Activated T-cell treated with anti-CD3 and anti-CD28 coated beads for 1 hour (primary cell): Measurements from ENCODE around the gene GP9.
"Not testable (repeated sequence)": the region's sequence is repeated elsewhere in the genome, so short reads cannot be mapped to it uniquely, and the experiment has no call there.

Source experiments
- DNase-seq: peaks from one replicate; pipeline ENCODE4 v3.0.0-alpha.2; 2020; ENCODE audit warnings: low read depth

Gene GP9

DNA sequence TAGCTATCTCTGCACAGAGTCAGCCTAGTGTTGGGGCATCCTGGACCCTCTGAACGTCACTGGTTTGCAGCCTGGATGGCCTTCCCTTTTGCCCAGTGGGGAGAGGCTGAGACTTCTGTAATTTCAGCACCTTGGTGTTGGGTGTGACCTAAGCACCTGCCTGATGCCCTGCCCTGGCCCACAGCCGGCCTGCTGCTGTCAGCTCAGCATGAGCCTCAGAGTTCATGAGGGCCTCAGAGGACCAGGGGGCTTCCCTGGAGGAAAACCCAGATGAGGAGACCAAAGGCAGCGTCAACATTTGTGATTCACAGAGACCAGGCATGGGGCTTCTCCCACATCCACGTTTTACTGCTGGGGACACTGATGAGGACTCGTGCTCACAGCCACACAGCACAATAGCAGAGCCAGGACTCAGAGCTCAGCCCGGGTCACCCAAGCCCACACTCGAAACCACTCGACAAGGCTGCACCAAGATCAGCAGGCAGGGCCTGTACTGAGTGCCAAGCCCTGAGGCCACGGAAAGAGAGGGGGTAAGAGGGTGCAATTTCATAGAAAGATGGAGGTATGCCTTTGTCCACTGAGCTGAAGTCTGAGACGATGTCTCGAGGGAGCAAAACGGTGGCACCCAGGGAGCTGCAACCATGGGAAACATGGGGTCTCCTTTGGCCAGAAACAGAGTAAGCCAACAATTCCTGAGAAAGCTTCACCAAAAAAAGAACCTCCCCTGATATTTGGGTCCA lies 9.9 kb upstream of the GP9 start:
- DNase-seq, result no peak

DNA sequence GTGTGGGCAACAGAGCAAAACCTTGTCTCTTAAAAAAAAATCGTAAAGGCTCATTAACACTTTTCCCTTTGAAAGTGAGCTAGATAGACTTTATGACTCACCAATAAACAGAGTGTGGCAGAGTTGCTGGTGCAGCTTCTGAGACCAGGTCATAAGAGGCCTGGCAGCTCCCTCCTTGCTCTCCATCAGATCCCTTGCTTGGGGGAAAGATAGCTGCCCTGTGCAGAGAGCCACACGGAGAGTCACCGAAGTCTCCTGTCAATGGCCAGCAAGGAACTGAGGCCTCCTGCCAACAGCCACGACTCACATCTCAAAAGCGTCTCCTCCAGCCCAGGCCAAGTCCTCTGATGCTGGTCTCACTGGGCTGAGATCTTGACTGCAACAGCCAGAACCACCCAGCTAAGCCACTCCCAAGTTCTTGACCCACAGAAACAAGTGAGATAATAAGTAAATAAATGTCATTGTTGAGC lies 8.7 kb upstream of the GP9 start:
- no peak for DNase-seq

DNA sequence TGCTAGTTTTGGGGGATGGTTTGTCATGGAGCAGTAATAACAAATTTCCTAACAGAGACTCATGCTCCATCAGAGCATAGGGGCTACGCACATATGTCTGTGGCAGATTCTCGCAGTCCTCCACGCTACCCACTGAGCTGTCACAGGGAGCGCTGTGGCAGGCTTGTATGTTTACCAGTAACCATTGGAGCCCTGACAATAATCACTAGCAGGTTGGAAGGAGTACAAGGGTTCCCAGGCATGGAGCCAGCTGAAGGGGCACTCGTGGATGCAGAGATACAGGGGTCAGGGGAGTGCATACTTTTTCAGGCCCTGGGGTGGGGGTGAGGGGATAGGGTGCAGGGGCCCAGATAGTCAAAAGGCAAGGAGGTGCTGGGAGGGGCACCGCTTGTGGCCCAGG lies 7.9 kb upstream of the GP9 start:
- DNase-seq, result no peak

DNA sequence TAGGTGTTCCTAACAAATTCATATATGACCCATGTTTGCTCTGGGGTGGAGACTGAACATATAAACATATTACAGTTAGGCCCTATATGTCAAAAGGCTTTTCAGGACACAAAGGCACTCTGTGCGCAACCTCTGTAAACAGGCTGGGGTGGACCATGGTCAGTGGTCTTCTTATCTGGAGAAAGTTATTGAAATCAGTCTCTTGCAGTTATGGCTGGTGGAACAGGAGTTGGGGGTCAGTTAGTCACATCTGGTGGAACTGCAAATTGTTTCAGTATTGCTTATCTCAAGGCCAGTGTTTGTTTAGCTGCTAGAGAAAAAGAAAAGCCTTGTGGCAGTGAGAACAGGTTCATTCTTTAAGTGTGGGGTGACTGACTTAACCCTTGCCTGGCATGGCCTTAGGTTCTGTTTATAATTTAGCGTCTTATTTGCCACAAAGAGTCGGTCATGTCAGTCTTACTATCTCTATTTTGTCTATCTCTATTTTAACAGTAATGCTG lies 5.9 kb upstream of the GP9 start:
- DNase-seq, result no peak

DNA sequence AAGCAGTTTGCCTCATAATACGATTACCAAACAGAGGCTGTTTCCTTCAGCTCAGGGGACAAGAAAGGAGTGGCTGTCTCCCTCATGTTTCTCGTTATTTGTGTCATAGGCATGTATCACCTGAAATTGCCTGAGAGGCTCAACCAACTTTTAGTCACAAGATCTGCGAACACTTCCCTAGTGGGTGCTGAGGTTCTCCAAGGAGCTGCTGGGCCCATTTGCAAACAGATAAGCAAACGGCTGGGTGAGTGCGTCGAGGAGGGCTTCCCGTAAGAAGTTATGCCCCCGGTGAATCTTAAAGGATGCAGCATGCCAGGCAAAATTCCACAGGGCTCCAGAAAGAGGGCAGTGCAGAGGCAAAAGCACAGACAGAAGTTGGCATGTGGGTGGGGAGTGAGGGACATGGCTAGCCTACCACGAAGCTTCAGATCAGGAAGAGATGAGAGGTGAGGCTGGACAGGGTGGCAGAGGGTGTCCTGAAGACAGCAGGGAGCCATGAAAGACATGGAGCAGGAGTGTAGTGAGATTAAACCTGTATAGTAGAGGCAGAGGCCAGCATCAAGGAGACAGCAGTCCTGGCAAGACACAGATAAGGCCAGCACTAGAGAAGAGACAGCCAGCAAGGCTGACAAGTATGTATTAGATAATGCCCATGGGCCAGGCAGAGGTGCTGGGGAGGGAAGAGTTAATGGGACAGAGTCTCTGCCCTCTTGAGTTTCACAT lies 4.0 kb upstream of the GP9 start:
- no peak for DNase-seq

DNA sequence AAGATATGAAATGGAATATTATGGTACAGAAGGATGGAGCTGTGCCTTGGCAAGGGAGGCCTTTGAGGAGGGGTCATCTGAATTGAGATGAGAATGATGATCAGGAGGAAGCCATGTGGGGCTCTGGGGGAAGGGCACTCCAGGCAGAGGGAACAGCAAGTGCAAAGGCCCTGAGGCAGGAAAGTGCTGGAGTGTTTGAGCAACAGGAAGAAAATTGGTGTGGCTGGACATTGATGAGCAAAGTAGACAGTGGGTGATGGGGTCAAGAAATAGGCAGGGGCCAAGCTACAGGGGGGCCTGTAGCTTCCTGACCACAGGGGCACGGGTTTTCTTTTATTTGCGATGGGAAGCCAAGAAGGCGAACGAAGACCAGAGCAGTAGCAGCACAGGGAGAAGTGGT lies 3.3 kb upstream of the GP9 start:
- no peak for DNase-seq

DNA sequence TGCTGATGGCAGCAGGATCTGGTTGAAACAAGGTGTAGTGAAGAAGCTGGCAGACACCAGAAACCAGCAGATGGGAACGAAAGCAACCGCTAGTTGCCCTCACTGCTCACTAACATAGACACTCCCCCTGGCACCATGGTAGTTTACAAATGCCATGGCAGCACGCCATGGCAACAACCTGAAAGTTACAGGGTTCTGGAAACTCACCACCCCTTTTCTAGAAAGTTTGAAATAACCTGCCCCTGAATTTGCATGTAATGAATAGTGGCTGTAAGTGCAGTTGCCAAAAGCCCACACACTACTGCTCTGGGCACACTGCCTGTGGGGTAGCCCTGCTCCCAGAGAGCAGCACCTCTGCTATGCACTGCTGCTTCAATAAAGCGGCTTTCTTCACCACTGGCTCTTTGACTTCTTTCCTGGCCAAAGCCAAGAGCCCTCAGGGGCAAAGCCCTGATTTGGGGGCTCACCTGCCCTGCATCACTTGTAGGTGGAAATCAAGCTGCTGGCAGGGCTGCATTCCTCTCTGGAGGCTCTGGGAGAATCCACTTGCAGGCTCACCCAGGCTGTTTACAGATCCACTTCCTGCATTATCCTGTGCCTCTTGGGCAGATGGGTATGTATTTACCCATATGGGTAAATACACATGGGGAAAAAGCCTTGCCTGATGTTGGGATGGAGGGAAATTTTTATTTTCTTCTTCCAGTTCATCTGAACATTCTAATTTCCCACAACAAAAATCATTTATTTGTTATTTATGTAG lies 2.0 kb upstream of the GP9 start:
- no peak for DNase-seq

DNA sequence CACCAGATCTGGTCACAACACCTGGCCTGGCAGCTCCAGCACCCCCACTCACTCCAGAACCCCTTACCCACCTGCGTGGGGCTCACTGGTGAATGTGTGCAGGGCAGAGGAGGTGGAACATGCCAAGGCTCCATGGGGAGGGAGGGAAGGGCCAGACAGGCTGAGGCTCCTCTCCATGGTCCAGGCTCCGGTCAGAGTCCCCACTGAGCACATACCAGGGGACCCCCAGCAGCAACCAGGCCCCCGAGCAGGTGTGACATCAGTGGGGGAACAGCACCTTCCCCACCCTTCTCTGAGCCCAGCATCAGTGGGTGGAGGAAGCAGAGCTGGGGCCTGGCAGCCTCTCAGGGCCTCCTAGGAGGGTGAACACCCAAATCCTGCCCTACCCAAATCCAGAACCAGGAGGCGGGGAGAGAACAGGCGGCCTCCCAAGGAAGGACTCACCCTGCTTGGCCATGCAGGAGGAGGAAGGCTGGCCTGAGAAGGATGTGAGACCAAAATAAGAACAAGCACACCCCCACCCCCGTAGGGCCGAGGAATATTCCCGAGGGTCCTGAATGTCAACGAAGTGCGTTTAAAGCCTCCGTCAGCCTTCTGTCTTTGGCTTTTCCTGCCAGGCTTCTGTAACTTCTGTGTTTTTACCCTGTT lies 1.1 kb upstream of the GP9 start:
- DNase-seq, result no peak

DNA sequence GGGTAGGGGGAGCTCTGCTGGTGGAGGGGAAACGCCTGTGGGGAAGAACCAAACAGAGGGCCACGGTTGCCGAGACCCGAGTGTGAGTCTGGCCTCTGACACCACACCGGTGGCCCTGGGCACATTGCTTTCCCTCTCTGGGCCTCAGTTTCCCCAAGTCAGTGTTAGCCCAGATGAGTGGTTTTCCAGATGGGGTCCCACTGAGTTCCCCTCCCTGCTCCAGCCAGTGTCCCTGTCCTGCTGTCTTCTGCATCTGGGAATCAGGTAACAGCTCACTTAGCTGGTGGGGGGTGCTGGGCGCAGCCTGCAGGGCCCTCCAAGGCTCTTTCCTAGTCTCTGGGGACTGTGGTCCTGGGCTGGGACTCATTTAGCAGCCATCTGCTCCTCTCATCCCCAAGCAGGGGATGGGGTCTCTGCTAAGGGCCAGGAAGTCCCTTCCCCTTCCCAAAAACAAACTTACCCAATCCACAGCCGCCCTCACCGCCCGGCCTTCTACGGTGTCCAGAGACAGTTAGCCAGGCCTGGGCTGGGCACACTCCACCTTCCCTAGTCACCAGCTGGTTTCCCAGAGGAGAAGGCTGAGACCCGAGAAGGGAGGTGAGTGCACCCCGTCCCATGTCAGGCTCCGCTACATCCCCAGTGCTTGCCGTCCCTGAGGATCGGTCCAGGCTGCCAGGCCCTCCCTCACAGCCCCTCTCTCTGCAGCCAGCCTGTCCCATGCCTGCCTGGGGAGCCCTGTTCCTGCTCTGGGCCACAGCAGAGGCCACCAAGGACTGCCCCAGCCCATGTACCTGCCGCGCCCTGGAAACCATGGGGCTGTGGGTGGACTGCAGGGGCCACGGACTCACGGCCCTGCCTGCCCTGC lies 676 bp downstream of the GP9 start:
- DNase-seq, result no peak

DNA sequence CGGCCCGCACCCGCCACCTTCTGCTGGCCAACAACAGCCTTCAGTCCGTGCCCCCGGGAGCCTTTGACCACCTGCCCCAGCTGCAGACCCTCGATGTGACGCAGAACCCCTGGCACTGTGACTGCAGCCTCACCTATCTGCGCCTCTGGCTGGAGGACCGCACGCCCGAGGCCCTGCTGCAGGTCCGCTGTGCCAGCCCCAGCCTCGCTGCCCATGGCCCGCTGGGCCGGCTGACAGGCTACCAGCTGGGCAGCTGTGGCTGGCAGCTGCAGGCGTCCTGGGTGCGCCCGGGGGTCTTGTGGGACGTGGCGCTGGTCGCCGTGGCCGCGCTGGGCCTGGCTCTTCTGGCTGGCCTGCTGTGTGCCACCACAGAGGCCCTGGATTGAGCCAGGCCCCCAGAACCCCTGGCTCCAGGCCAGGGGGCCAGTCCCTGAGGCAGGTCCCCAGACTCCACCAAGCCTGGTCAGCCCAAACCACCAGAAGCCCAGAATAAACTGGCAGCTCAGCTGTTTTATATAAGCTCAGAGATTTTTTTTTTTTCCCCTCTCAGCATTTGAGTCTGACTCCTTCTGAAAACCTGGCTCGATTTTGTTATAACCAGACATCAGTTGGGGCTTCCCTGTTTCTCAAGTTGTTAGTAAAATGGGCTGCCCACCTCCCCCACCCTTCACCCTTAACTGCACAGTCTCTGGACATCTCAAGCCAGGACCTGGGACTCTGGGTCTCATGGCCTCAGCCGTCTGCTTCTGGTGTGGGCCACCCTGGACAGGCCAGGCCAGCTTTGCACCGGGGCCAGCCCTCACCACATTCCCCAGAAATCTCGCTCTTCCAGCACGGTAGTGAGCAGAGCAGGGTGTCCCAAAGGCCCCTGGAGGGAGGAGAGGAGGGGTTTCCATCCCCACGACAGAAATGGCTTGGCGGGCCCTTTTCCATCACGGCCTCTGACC lies 1.6 kb downstream of the GP9 start:
- no peak for DNase-seq

DNA sequence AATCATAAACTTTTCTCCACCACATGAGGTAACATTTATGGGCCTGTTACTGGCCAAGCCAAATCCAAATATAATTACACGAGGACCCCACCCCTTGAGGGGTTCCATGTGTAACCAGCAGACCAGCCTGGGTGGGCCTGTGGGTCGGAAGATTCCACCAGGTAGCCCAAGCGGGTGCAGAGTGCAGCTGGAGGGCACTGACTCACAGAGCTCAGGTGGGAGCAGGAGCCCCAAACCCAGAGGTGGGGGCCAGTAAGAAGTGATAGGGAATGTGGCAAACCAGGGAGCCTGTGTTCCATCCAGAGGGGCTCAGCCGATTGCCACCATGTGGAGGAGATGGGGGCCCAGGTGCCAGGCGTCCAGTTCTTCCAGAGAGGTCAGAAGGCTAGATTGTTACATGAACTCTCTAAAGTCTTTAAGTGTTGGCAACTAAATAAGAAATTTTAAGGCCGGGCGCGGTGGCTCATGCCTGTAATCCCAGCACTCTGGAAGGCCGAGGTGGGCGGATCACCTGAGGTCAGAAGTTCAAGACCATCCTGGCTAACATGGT lies 2.6 kb downstream of the GP9 start:
- no peak for DNase-seq

DNA sequence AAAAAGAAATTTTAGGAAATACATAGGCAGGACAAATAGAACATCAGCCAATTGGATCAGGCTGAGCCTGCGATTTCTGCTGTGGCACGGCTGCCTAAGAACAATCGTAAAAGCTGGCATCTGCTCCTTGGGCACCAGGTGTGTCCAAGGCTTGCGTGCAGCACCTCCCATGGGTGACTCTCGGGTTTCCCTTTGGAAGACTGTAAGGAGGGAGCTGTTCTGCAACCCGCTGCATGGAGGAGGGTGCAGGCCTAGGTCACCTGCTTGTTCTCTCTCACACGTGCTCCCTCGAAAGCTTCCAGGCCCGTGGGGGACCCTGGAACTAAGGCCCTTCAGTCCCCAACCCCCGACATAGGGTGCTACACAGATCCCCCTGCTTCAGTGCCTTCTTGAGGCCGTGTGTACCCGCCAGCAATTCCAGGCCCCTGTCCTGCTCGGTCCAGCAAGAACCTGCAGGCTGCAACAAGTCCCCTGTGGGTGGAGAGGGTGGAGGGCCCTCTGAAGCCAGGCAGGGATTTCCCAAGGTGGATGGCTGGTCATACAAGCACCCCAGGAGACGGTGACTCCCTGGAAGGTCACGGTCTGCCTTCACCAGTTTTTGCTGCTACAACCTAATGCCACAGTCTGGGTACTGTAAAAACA lies 3.4 kb downstream of the GP9 start:
- DNase-seq, result no peak

DNA sequence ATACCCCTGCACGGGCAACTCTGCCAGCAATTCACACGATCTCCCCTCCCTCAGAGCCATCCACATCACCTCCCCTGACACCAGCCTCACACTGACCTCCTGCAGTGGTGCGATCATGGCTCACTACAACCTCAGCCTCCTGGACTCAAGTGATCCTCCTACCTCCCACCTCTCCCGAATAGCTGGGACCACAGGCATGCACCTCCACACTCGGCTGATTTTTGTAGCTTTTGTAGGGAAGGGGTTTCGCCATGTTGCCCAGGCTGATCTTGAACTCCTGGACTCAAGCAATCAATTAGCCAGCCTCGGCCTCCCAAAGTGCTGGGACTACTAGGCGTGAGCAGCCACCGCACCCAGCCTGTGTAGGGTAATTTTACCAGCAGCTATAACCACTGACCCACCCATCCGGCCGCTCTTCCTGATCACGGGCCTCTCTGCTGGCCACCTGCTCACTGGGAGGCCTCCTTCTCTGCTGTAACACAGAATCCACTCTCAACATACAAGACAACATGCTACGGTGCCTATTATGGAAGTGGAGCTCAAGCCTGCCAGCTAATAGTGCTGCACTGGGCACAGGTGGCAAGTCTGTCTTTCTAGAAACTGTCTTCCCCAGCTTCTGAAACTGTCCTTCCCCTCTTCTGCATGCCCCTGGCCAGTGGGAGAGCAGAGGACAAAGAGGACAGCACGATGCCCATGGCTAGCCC lies 4.6 kb downstream of the GP9 start:
- no peak for DNase-seq

DNA sequence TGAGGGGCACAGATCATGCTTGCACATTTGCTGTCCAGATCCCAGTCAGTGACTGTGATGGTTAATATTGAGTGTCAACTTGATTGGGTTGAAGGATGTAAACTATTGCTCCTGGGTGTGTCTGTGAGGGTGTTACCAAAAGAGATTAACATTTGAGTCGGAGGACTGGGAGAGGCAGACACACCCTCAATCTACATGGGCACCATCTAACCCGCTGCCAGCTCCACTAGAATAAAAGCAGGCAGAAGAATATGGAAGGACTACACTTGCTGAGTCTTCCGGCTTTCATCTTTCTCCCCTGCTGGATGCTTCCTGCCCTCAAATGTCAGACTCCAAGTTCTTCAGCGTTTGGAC lies 5.1 kb downstream of the GP9 start:
- no peak for DNase-seq

DNA sequence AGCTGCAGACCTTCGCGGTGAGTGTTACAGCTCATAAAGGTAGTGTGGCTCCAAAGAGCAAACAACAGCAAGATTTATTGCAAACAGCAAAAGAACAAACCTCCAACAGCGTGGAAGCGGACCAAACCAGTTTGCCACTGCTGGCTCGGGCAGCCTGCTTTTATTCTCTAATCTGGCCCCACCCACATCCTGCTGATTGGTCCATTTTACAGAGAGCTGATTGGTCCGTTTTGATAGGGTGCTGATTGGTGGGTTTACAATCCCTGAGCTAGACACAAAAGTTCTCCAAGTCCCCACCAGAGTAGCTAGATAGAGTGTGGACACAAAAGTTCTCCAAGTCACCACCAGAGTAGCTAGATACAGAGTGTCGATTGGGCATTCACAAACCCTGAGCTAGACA lies 7.1 kb downstream of the GP9 start:
- DNase-seq, result not testable (repeated sequence)

DNA sequence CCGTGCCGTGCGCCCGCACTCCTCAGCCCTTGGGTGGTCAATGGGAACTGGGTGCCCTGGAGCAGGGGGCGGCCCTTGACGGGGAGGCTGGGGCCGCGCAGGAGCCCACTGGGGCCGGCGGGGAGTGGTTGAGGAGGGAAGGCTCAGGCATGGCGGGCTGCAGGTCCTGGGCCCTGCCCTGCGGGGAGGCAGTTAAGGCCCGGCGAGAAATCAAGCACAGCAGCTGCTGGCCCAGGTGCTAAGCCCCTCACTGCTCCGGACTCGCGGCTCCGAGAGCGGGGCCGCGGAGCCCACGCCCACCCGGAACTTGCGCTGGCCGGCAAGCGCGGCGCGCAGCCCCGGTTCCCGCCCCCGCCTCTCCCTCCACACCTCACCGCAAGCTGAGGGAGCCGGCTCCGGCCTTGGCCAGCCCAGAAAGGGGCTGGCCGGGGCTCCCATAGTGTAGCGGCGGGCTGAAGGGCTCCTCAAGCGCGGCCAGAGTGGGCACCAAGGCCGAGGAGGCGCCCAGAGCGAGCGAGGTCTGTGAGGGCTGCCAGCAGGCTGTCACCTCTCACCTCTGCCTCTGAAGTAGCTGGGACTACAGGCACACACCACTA lies 7.8 kb downstream of the GP9 start:
- DNase-seq, result no peak

DNA sequence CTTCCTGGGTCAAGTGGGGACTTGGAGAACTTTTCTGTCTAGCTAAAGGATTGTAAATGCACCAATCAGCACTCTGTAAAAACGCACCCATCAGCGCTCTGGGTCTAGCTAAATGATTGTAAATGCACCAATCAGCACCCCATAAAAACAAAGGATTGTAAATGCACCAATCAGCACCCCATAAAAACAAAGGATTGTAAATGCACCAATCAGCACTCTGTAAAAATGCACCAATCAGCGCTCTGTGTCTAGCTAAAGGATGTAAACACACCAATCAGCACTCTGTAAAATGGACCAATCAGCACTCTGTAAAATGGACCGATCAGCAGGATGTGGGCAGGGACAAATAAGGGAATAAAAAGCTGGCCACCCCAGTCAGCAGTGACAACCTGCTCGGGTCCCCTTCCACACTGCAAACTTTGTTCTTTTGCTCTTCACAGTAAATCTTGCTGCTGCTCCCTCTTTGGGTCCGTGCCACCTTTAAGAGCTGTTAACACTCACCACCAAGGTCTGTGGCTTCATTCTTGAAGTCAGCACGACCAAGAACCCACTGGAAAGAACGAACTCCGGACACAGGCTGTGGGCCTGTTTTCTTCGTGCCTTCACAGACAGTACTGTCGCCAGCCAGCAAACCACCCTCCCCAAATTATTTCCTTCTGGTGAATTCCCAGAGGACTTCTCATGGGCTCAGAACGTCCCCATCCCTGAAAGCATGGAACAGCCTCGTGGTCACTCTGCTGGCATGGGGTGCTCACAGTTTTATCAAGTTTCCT lies 8.9 kb downstream of the GP9 start:
- not testable (repeated sequence) for DNase-seq
